HG03066 (cell line): ENCODE measurements around the gene TSGA10IP.
A peak's percentile ranks its signal among the peaks of the same experiment; 100 is the strongest.

Source experiments
- ATAC-seq: cut with Tn5 transposase; IDR thresholded peaks from one replicate; pipeline ENCODE4 v1.9.1; 2021; ENCODE audit warnings: low read depth; ENCODE audit not compliant: unreplicated experiment

The TSGA10IP gene

DNA sequence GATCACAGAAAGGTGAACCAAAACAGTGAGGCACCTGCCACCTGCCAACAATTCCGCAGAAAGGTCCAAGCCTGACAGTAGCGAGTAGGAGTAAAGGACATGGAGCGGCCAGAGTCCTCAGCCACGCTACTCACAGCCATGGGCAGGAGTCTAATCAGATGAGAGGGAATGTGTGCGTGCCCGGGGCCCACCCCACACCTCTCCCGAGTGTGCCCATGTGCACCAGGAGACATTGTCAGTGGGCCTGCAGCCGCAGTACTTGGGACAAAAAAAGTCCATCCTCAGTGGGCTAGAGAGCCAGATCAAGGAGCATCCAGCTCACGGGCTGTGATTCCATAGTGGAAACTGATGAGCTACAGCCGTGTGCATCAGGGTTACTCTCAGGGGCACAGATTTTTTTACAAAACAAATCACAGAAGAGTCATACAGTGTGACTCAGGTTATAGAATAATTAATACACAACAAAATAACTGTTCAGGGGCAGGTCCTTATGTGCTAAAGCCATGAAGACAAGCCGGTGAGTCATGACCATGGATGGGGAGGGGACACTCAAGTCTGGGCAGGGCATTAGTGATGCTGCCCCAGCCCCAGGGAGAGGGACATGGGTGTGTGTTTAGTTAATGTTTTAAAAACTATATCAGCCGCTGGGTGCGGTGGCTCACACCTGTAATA is 28.3 kb downstream of the TSGA10IP start:
- no peak for ATAC-seq

DNA sequence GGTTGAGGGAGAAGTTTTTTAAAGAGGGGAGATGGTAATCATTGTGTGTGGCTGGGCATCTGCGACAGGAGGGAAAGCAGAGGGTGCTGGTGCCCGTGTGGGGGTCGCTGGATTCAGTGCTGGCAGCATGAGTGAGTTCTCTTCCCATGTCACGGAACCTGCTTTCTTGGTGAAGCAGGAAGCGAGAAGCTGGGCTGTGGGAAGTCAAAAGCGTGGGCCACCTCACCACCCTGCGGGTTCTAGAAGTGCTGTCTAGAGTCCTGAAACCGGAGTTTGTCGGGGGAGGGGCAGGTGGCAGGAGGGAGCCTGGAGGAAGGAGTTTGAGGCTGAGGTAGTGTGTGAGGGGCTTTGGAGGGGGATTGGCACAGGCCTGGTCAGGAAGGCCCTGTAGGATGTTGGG is 30.5 kb downstream of the TSGA10IP start:
- ATAC-seq = no peak

GRCh38 chr11:65976216-65977176 is 31.2 kb downstream of the TSGA10IP start:
- ATAC-seq = no peak

GRCh38 chr11:65977621-65978390 is 32.5 kb downstream of the TSGA10IP start:
- ATAC-seq = no peak

DNA sequence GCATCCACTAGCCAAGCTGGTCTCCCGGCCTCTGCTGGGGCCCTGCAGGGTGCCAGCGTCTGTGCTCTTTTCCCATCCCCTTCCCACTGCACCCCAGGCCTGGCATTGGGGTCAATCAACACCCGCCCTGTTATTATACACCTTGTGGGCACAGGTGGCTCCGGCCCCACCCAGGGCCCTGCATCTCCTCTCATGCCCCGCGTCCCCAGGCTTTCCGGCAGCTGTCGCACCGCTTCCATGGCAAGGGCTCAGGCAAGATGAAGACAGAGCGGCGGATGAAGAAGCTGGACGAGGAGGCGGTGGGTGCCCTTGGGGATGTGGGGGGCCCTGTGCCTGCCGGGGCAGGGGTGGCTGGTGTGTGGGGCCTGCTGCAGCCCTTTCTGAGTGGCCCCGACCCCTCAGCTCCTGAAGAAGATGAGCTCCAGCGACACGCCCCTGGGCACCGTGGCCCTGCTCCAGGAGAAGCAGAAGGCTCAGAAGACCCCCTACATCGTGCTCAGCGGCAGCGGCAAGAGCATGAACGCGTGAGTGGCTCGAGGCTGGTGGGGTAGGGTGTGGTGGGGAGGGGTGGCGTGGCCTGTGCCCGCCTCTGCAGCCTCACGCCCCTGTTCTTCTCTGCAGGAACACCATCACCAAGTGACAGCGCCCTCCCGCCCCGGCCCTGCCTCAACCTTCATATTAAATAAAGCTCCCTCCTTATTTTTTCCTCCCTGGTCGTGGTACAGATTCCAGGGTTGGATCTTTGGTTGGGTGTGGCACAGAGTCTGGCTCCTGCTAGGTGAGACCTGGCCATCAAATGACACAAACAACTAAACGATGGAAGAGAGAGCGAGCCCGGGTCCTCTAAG is 33.3 kb downstream of the TSGA10IP start:
- ATAC-seq = no peak

DNA sequence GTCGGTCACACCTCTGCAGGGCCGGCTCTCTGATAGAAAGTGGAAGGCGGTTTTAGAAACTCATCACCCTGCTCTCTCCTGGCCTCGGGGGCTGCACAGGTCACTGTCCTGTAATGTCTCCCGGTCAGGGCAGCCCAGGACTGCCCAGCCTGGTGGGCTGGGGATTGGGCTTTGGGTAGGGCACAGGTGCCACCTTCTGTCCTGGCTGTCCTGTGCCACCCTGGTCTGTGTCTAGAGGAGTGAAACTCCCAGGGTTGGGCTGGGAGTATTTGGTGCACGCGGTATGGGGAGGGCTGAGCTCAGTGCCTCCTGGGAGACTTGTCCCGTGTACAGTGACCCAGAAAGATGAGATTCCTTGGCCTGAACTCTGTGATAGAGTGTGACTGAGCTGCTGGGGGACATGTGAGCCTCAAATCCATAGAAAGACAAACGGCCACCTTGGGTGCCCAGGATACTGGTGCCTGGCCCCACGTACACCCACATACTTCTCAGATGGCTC is 34.0 kb downstream of the TSGA10IP start:
- no peak for ATAC-seq

- no peak for ATAC-seq
These were observed 35.9 kb downstream of the TSGA10IP start for GRCh38 chr11:65981101-65981740.

DNA sequence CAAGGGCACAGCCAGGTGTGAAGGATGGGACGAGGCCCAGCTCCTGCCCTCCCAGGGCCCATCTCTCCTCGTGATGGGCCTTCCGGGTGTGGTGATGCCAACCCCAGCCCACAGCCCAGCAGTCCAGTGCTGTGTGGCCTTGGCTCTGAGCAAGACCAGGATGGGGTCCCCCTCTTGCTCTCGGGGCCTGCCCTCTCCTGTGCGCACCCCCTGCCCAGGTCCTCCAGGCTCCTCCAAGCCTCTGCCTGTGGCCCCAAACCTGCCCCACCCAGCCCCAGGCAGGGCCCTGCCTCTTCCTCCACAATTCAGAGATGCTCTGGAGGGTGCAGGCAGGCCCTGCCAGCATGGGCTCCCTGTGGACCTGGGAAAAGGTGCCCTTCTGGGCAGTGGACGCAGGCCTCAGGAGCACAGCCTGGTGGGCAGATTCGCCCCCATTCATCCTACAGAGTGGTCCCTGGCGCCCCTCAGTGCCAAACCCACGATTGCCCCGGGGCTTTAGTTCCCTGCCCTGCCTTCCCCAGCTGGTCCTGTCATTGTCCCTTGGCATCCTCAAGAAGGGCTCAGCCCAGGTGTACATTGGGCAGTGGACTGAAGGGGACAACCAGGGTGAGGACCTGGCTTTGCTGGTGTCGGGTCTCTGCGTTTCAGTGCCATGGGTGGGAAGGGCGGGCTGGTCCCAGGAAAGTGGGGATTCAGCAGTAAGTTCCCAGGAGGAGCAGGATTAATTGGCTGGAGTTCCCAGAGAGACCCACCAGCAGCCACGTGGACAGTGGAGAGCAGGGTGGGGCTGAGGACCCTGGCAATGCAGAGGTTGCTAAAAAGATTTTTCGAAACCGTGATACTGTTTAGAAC is 36.9 kb downstream of the TSGA10IP start:
- ATAC-seq = no peak

DNA sequence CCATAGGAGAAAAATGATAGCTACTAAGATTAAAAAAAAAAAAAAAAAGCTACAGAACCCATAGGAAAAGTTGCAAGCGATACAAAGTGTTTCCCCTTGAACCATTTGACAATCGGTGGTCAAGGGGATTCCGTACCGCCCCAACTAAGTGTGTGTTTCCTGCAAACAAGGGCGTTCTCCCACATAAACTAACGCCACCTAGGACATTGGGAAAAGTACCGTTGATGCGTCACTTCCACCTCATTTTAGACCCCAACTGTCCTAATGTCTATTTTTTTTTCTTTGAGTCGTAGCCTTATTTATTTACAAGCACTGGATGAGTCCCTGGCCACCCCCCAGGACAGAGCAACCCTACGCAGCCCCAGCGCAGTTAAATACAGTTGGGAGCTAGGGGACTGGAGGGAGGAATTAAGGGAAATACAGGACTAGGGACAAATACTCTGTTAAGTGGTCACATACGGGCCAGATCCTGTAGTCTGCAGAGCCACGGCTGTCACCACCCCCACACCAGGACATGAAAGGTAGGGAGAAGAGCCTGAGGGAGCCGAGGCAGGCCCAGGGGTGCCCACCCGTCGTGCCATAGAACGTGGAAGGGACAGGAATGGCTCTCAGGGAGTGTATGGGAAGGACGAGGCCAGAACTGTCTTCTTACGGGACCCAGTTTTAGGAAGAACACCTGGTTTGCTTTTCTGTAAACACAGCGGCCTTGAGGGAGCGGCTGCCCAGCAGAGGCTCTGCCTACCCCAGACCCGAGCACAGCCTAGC is 37.7 kb downstream of the TSGA10IP start:
- no peak for ATAC-seq

DNA sequence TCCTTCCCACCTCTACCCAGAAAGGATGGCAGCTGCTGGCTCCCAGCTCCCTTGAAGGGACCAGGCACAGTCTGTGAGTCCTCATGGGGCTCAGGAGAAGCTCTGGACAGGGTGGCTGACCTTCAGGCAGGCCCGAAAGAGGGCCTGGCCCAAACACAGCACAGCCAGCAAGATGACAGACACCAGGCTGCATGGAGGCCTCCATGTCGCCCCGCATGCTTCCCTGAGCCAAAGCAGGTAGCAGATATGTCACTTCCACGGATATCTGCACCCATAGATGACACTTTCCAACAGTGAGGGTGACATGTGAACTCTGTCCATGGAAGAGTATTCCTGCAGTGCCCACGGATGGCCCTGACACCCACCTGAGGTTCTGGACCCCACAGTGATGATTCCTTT is 38.3 kb downstream of the TSGA10IP start:
- no peak for ATAC-seq

DNA sequence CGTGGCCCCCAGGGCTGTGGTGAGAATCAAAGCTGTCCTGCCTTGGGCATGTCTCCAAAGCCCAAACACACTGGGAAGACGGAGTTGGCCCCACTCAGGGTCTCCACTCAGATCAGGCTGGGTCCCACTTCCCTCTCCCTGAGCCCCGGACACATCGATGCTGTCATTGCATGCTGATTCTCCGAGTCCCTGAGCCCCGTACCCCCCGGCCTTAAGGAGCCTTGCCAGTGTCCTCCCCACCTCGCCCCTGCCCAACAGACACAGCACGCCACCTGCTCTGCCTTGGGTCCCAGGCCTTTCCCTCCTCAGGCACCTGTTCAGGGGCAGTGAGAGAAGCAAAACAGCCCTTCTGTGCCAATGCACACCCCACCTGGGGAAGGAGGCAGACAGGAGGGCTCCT is 42.1 kb downstream of the TSGA10IP start:
- no peak for ATAC-seq

- ATAC-seq = peak; percentile 88
These were observed 43.7 kb downstream of the TSGA10IP start for GRCh38 chr11:65988791-65989592.

DNA sequence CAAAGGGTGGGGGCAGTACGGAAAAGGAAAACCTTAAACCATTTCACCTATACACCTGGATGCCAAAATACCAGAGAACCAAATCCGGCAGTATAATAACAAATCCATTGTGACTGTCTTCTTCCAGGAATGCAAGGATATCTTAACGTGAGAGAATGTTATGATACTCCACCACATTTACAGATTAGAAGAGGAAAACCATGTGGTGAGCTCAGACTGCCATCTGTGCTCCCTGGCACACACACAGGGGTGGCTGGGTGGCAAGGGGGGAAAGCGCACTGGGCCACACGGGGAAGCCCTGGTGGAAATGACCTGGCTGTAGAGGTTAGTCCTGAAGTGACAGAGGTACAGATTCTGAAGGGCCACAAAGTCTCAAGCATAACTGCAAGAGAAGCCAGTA is 46.8 kb downstream of the TSGA10IP start:
- no peak for ATAC-seq

GRCh38 chr11:65997286-65997685 is 52.0 kb downstream of the TSGA10IP start:
- no peak for ATAC-seq

DNA sequence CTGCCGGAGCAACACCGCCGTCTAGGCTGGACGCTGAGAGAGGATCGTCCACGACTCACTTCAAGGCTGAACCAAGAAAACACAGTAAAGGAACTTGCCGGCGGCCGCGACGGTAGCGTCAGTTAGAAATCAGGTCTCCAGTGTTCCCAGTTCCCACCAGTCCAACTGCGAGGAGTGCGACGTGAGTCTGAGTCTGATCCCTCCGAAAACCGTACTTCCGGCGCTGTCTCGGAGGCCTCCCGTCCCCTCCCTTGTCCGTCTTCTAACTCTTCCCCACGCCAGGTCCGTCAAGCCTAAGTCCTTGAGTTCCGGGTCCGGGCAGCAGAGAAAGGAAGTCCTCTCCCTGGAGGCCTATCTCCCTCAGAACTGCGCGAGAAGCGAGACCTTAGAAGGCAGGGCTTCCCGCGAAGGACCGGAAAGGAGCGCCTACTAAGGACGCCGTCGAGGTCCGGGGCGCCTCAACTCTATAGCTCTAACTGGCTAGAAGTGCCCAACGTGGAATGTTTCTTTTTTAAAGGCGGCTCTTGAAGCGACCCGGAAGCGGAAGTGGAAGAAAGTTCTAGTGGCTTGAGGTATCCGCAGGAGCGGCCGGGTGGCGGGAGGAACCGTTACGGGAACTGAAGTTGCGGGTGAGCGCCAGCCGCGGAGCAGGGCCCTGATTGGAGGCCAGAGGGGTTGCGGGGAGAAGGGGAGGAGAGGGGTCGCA is 56.8 kb downstream of the TSGA10IP start, which contains the start of the genes BANF1 and EIF1AD:
Gene BANF1 (plus strand): TSS at position 562 of the 706 bp plus-strand sequence. CDS start 748 bp downstream, outside the sequence.
Gene EIF1AD (minus strand): TSS at position 216 of the 706 bp plus-strand sequence. CDS start 1,768 bp downstream, outside the sequence.
- ATAC-seq = peak; percentile 76

DNA sequence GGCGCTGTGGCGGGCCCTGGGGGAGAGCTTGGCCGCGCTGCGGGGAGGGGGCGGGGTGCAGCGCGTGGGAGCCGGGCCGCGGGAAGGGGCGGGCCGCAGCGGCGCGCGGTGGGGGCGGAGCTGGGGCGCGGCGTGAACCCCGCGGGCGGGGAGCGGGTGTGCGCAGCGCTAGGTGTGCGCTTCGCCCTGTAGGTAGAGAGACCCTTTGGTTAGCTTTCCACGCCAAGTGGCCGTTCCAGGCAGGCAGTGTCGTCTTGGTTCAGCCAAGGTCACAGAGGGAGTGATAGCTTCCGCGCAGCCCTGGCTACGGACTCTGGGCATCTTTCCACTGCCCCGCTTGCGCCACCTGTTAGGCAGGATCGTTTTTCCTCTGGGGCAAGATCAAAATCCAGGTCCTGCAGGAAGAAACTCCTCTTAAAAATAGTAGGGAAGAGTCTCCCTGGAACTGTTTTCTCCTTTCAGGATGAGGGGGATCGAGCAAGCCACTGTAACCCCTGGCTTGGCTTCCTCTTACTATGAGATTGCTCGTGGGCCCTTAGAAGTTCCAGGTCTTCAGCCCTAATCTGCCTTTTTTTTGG is 57.5 kb downstream of the TSGA10IP start:
- ATAC-seq = peak; percentile 47
